H9 (cell line): Measurements from ENCODE around the gene CDH13. TPM values are rescaled to one million over a fixed set of nuclear protein-coding genes. Genes with fewer than 3 reads are reported as not detected.

Experiments used
- DNase-seq: peaks from one replicate; pipeline ENCODE4 v3.0.0-alpha.2; 2017
- H2AFZ ChIP-seq: one replicate; pipeline ENCODE4 v1.6.1; 2013; ENCODE audit warnings: mild to moderate bottlenecking, low read length, control low read depth, moderate library complexity
- H2AK5ac ChIP-seq: 2 replicates; pipeline ENCODE4 v1.6.1; 2013; ENCODE audit warnings: low read length, control low read depth, mixed read lengths; ENCODE audit not compliant: insufficient read length
- H2BK120ac ChIP-seq: one replicate; pipeline ENCODE4 v1.6.1; 2013; ENCODE audit warnings: low read depth, mild to moderate bottlenecking, low read length, control low read depth, inconsistent platforms; ENCODE audit not compliant: poor library complexity, severe bottlenecking
- H2BK12ac ChIP-seq: 2 replicates; pipeline ENCODE4 v1.6.1; 2013; ENCODE audit warnings: low read length, control low read depth, mixed read lengths, low read depth; ENCODE audit not compliant: insufficient read length
- H2BK15ac ChIP-seq: 2 replicates; pipeline ENCODE4 v1.6.1; 2013; ENCODE audit warnings: low read depth, low read length, control low read depth
- H2BK20ac ChIP-seq: one replicate; pipeline ENCODE4 v1.6.1; 2013; ENCODE audit warnings: low read depth, mild to moderate bottlenecking, low read length, control low read depth, inconsistent platforms; ENCODE audit not compliant: poor library complexity, severe bottlenecking
- H2BK5ac ChIP-seq: 2 replicates; pipeline ENCODE4 v1.6.1; 2013; ENCODE audit warnings: low read length, control low read depth, mixed read lengths; ENCODE audit not compliant: insufficient read length
- H3K14ac ChIP-seq: 2 replicates; pipeline ENCODE4 v1.6.1; 2013; ENCODE audit warnings: low read length, control low read depth; ENCODE audit not compliant: insufficient read depth
- H3K18ac ChIP-seq: 2 replicates; pipeline ENCODE4 v1.6.1; 2013; ENCODE audit warnings: low read depth, mild to moderate bottlenecking, mixed read lengths, low read length, control low read depth; ENCODE audit not compliant: insufficient read length
- H3K23ac ChIP-seq: 2 replicates; pipeline ENCODE4 v1.6.1; 2013; ENCODE audit warnings: low read length, control low read depth, mixed read lengths, low read depth; ENCODE audit not compliant: insufficient read length
- H3K23me2 ChIP-seq: 2 replicates; pipeline ENCODE4 v1.6.1; 2013; ENCODE audit warnings: low read depth, mild to moderate bottlenecking, mixed read lengths, low read length, control low read depth; ENCODE audit not compliant: insufficient read length, poor library complexity, severe bottlenecking
- H3K27ac ChIP-seq: 2 replicates; pipeline ENCODE4 v1.5.1; 2013; ENCODE audit warnings: low read length, control low read depth, mixed read lengths, low read depth; ENCODE audit not compliant: insufficient read length
- H3K27me3 ChIP-seq: 2 replicates; pipeline ENCODE4 v1.6.1; 2013; ENCODE audit warnings: low read length, control low read depth, inconsistent platforms; ENCODE audit not compliant: insufficient read depth
- H3K4ac ChIP-seq: 2 replicates; pipeline ENCODE4 v1.6.1; 2013; ENCODE audit warnings: low read depth, mild to moderate bottlenecking, control low read depth, inconsistent platforms, low read length, moderate library complexity
- H3K4me1 ChIP-seq: 2 replicates; pipeline ENCODE4 v1.6.1; 2013; ENCODE audit warnings: low read length, control low read depth, inconsistent platforms; ENCODE audit not compliant: insufficient read depth
- H3K4me2 ChIP-seq: 2 replicates; pipeline ENCODE4 v1.6.1; 2013; ENCODE audit warnings: low read length, control low read depth, mixed read lengths; ENCODE audit not compliant: insufficient read length, insufficient read depth
- H3K56ac ChIP-seq: 2 replicates; pipeline ENCODE4 v1.6.1; 2013; ENCODE audit warnings: low read depth, mild to moderate bottlenecking, mixed read lengths, low read length, control low read depth; ENCODE audit not compliant: insufficient read length
- H3K79me1 ChIP-seq: 2 replicates; pipeline ENCODE4 v1.6.1; 2013; ENCODE audit warnings: low read depth, mild to moderate bottlenecking, moderate library complexity, low read length, control low read depth, inconsistent platforms; ENCODE audit not compliant: insufficient read depth, poor library complexity, severe bottlenecking
- H3K79me2 ChIP-seq: 2 replicates; pipeline ENCODE4 v1.6.1; 2013; ENCODE audit warnings: low read length, control low read depth, inconsistent platforms; ENCODE audit not compliant: insufficient read depth
- H3K9ac ChIP-seq: 2 replicates; pipeline ENCODE4 v1.6.1; 2013; ENCODE audit warnings: low read length, control low read depth, mixed read lengths; ENCODE audit not compliant: insufficient read length; ENCODE audit errors: extremely low read depth
- H3K9me3 ChIP-seq: one replicate; pipeline ENCODE4 v1.6.1; 2013; ENCODE audit warnings: low read depth, low read length, inconsistent platforms; ENCODE audit not compliant: control insufficient read depth
- H3T11ph ChIP-seq: one replicate; pipeline ENCODE4 v1.6.1; 2013; ENCODE audit warnings: mild to moderate bottlenecking, low read length, control low read depth, inconsistent platforms
- H4K20me1 ChIP-seq: one replicate; pipeline ENCODE4 v1.6.1; 2013; ENCODE audit not compliant: control insufficient read depth, insufficient read length, insufficient read depth
- H4K5ac ChIP-seq: 2 replicates; pipeline ENCODE4 v1.6.1; 2013; ENCODE audit warnings: low read depth, mild to moderate bottlenecking, mixed read lengths, low read length, control low read depth; ENCODE audit not compliant: insufficient read length
- H4K8ac ChIP-seq: replicated peaks from 2 replicates; pipeline ENCODE4 v1.6.1; 2013; ENCODE audit warnings: low read length, control low read depth, mixed read lengths, low read depth; ENCODE audit not compliant: insufficient read length
- H4K91ac ChIP-seq: 2 replicates; pipeline ENCODE4 v1.6.1; 2013; ENCODE audit warnings: low read depth, mild to moderate bottlenecking, moderate library complexity, mixed read lengths, low read length, control low read depth; ENCODE audit not compliant: insufficient read length
- H3K27ac Mint-ChIP-seq, 3 experiments: 2 replicates in 2 of 3; 3 replicates in 1 of 3; pipeline ENCODE4 v1.8.0; 2020 to 2021; ENCODE audit warnings: mixed read lengths in 3 of 3, mild to moderate bottlenecking in 1 of 3, moderate library complexity in 1 of 3
- H3K27me3 Mint-ChIP-seq: 2 replicates; pipeline ENCODE4 v1.8.0; 2021; ENCODE audit warnings: low read depth, mild to moderate bottlenecking, moderate library complexity, mixed read lengths
- H3K36me3 Mint-ChIP-seq, 3 experiments: 2 replicates in 2 of 3; 3 replicates in 1 of 3; pipeline ENCODE4 v1.8.0; 2020 to 2021; ENCODE audit warnings: low read depth in 3 of 3, mixed read lengths in 3 of 3; ENCODE audit not compliant: insufficient read depth in 1 of 3
- H3K4me1 Mint-ChIP-seq, 2 experiments: 2 replicates each; pipeline ENCODE4 v1.8.0; 2020; ENCODE audit warnings: mixed read lengths in 2 of 2
- H3K4me3 Mint-ChIP-seq, 2 experiments: 2 replicates in 1 of 2; 3 replicates in 1 of 2; pipeline ENCODE4 v1.8.0; 2020 to 2021; ENCODE audit warnings: mild to moderate bottlenecking in 2 of 2, mixed read lengths in 2 of 2, moderate library complexity in 1 of 2
- H3K9me3 Mint-ChIP-seq, 2 experiments: 2 replicates in 1 of 2; 3 replicates in 1 of 2; pipeline ENCODE4 v1.8.0; 2020; ENCODE audit warnings: mild to moderate bottlenecking in 2 of 2, mixed read lengths in 2 of 2, moderate library complexity in 1 of 2
- CTCF ChIP-seq: fragments of 200-600 bp; sonication (generic); conservative IDR thresholded peaks from 3 replicates; pipeline ENCODE4 v1.8.0; 2021; ENCODE audit warnings: antibody characterized with exemption, mild to moderate bottlenecking
- WGBS: extraction: QIAGEN DNeasy Blood & Tissue Kit; methylation state at CpG from one replicate; pipeline ENCODE4 v1.1.7; 2013; ENCODE audit warnings: missing lambda C conversion rate, low lambda C conversion rate, mixed read lengths; ENCODE audit not compliant: insufficient read length; ENCODE audit errors: extremely low coverage; 5-methylcytosine and 5-hydroxymethylcytosine counted together
- total RNA-seq: library from RNA; stranded (reverse); gene quantifications from 2 replicates; pipeline ENCODE4 v1.2.1, GENCODE V29; 2021

Gene CDH13
- total RNA-seq, 1 experiment from 2014 or later: 1.5 TPM

- H3K79me2 ChIP-seq: no peaks in the 10 kb centered on the region
- no peak for DNase-seq
- Mint-ChIP-seq H3K36me3 (no peaks in the 10 kb centered on the region), H3K9me3 (no peaks in the 10 kb centered on the region), H3K27ac (no peak overlapping the region), H3K4me3 (no peak overlapping the region), H3K27me3 (peaks cover 2% of the 10 kb centered on the region; the same call in 1 of the 2 replicates), H3K4me1 (peaks cover 0 to 2% of the 10 kb centered on the region in 2 experiments; a peak in 1 of 4 replicates)
- no peak overlapping the region for H3K4me2 ChIP-seq
- H4K20me1 ChIP-seq: no peaks in the 10 kb centered on the region
- H3K14ac ChIP-seq: no peak overlapping the region; the same call in 1 of the 2 replicates
- no peak overlapping the region for H2BK5ac ChIP-seq
- no peak for TF ChIP-seq CTCF
- H2BK20ac ChIP-seq: no peak overlapping the region
- H2AK5ac ChIP-seq: no peak overlapping the region
- H2AFZ ChIP-seq: no peak overlapping the region
- H2BK12ac ChIP-seq: no peak overlapping the region
- H3K27ac ChIP-seq: no peak overlapping the region
- no peak overlapping the region for H2BK120ac ChIP-seq
- no peak overlapping the region for H4K8ac ChIP-seq
- no peak overlapping the region for H3T11ph ChIP-seq
- H3K56ac ChIP-seq: no peak overlapping the region
- no peak overlapping the region for H4K5ac ChIP-seq
- no peaks in the 10 kb centered on the region for H3K23me2 ChIP-seq
- no CpG with 5 or more reads among the region's 12 CpGs for WGBS
- no peak overlapping the region for H3K23ac ChIP-seq
- H3K9ac ChIP-seq: no peak overlapping the region
- H3K79me1 ChIP-seq: no peaks in the 10 kb centered on the region
- H4K91ac ChIP-seq: no peak overlapping the region
- no peak overlapping the region for H3K4ac ChIP-seq
- H2BK15ac ChIP-seq: no peak overlapping the region
- no peak overlapping the region for H3K18ac ChIP-seq
- no peaks in the 10 kb centered on the region for H3K27me3 ChIP-seq
- no peaks in the 10 kb centered on the region for H3K4me1 ChIP-seq
- H3K9me3 ChIP-seq: no peaks in the 10 kb centered on the region
Measured at GRCh38 chr16:82584553-82585152, 42.1 kb upstream of the CDH13 start.
